DOHH2 (cell line): Measurements from ENCODE around the gene TNS4.

Experiments
- H3F3A ChIP-seq: fragments of 200-600 bp; sonication (generic), shearing (Covaris generic); 2 replicates; pipeline ENCODE4 v1.6.0; 2016; ENCODE audit warnings: antibody characterized with exemption, mild to moderate bottlenecking; ENCODE audit not compliant: control insufficient read depth, insufficient read depth
- H3K27ac ChIP-seq: fragments of 200-600 bp; sonication (generic); 2 replicates; pipeline ENCODE4 v1.5.1; 2014; ENCODE audit warnings: low read depth, mild to moderate bottlenecking, low read length, moderate library complexity
- H3K27me3 ChIP-seq: fragments of 200-600 bp; sonication (generic); 2 replicates; pipeline ENCODE4 v1.6.1; 2014; ENCODE audit warnings: mild to moderate bottlenecking, low read length, mixed read lengths; ENCODE audit not compliant: control insufficient read depth
- H3K36me3 ChIP-seq: fragments of 200-600 bp; sonication (generic); 2 replicates; pipeline ENCODE4 v1.6.1; 2014; ENCODE audit warnings: mild to moderate bottlenecking, low read length, moderate library complexity, mixed read lengths; ENCODE audit not compliant: control insufficient read depth
- H3K4me1 ChIP-seq: fragments of 200-600 bp; sonication (generic); 2 replicates; pipeline ENCODE4 v1.6.1; 2014; ENCODE audit warnings: mild to moderate bottlenecking, low read length, mixed read lengths; ENCODE audit not compliant: control insufficient read depth
- H3K4me2 ChIP-seq: fragments of 200-600 bp; sonication (generic); 2 replicates; pipeline ENCODE4 v1.6.0; 2014; ENCODE audit warnings: mild to moderate bottlenecking, low read length, moderate library complexity
- H3K4me3 ChIP-seq: fragments of 200-600 bp; sonication (generic); 2 replicates; pipeline ENCODE4 v1.5.1; 2014; ENCODE audit warnings: mild to moderate bottlenecking, low read length, mixed read lengths
- H3K79me2 ChIP-seq: fragments of 200-600 bp; sonication (generic); 2 replicates; pipeline ENCODE4 v1.6.1; 2014; ENCODE audit warnings: mild to moderate bottlenecking, low read length, mixed read lengths; ENCODE audit not compliant: control insufficient read depth
- H3K9me2 ChIP-seq: fragments of 200-600 bp; sonication (generic); replicated peaks from 2 replicates; pipeline ENCODE4 v1.6.1; 2014; ENCODE audit warnings: mild to moderate bottlenecking, low read length, mixed read lengths; ENCODE audit not compliant: control insufficient read depth
- H3K9me3 ChIP-seq: fragments of 200-600 bp; sonication (generic); 2 replicates; pipeline ENCODE4 v1.6.1; 2014; ENCODE audit warnings: antibody characterized with exemption, low read length, mixed read lengths; ENCODE audit not compliant: control insufficient read depth, insufficient read depth
- H4K20me1 ChIP-seq: fragments of 200-600 bp; sonication (generic); 2 replicates; pipeline ENCODE4 v1.6.0; 2014; ENCODE audit warnings: low read depth, mild to moderate bottlenecking, antibody characterized with exemption, low read length, moderate library complexity; ENCODE audit not compliant: control insufficient read depth, insufficient read depth
- CTCF ChIP-seq: fragments of 200-600 bp; sonication (generic); IDR thresholded peaks from one replicate; pipeline ENCODE4 v1.5.1; 2014; ENCODE audit warnings: antibody characterized with exemption, mild to moderate bottlenecking, low read depth, low read length; ENCODE audit not compliant: poor library complexity, severe bottlenecking
- EZH2phosphoT487 ChIP-seq: fragments of 200-600 bp; sonication (generic); IDR thresholded peaks from 2 replicates; pipeline ENCODE4 v1.6.1; 2017; ENCODE audit warnings: borderline replicate concordance, mild to moderate bottlenecking, antibody characterized with exemption, low read length, moderate library complexity, mixed read lengths

TNS4 gene

DNA sequence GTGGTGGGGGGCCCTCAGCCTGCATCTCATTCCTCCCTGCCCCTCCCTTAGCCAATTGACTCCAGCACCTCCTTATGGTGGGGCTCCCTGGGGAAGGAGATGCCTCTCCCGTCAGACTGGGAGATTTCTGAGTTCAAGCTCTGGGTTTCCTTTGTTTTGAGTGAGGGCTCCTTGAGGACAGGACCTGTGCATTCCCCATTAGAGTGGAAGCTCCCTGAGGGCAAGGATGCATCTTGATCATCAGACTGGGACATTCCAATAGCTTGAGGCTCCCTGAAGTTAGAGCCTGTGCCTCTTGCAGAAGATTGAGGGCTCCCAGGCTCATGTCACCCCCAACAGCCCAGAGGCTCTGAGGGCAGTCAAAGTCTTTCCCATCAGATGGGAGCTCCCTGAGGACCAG lies 23.6 kb downstream of the TNS4 start:
- Histone ChIP-seq H3K79me2 (no peaks in the 10 kb centered on the region), H3F3A (no peaks in the 10 kb centered on the region), H4K20me1 (no peaks in the 10 kb centered on the region), H3K9me3 (no peaks in the 10 kb centered on the region), H3K27ac (no peak overlapping the region), H3K4me3 (no peak overlapping the region), H3K4me1 (peaks cover 14% of the 10 kb centered on the region), H3K27me3 (peaks cover 5% of the 10 kb centered on the region; the same call in 1 of the 2 replicates), H3K36me3 (no peaks in the 10 kb centered on the region), H3K9me2 (no peaks in the 10 kb centered on the region), H3K4me2 (no peak overlapping the region)
- no peak for TF ChIP-seq EZH2phosphoT487
- no peak for TF ChIP-seq CTCF

- no peaks in the 10 kb centered on the region for H3K79me2 ChIP-seq
- H3K9me3 ChIP-seq, result no peaks in the 10 kb centered on the region
- H3K4me1 ChIP-seq, result peaks cover 6% of the 10 kb centered on the region
- no peak overlapping the region for H3K27ac ChIP-seq
- TF ChIP-seq CTCF (no peak), EZH2phosphoT487 (no peak)
- no peaks in the 10 kb centered on the region for H4K20me1 ChIP-seq
- no peak overlapping the region for H3K4me3 ChIP-seq
- H3K36me3 ChIP-seq, result no peaks in the 10 kb centered on the region
- H3F3A ChIP-seq, result no peaks in the 10 kb centered on the region
- peaks cover 5% of the 10 kb centered on the region for H3K27me3 ChIP-seq
- no peak overlapping the region for H3K4me2 ChIP-seq
- no peaks in the 10 kb centered on the region for H3K9me2 ChIP-seq
These were observed 26.1 kb downstream of the TNS4 start for GRCh38 chr17:40475234-40475908.

- no peak overlapping the region for H3K27ac ChIP-seq
- H4K20me1 ChIP-seq, result no peaks in the 10 kb centered on the region
- no peak overlapping the region for H3K4me3 ChIP-seq
- no peaks in the 10 kb centered on the region for H3K79me2 ChIP-seq
- TF ChIP-seq EZH2phosphoT487, result no peak
- TF ChIP-seq CTCF, result no peak
- peaks cover 4% of the 10 kb centered on the region; the same call in 1 of the 2 replicates for H3K27me3 ChIP-seq
- H3K4me2 ChIP-seq, result no peak overlapping the region
- H3F3A ChIP-seq, result no peaks in the 10 kb centered on the region
- H3K9me3 ChIP-seq, result no peaks in the 10 kb centered on the region
- no peaks in the 10 kb centered on the region for H3K4me1 ChIP-seq
- H3K36me3 ChIP-seq, result no peaks in the 10 kb centered on the region
- H3K9me2 ChIP-seq, result no peaks in the 10 kb centered on the region
These were observed 26.9 kb downstream of the TNS4 start for GRCh38 chr17:40474419-40475002.
